Left renal pelvis (tissue), 4 donors: ENCODE measurements around the gene COL3A1. TPM values are rescaled to one million over a fixed set of nuclear protein-coding genes. Genes with fewer than 3 reads are reported as not detected.

Source experiments
- DNase-seq, 4 donors: peaks; one replicate each; pipeline ENCODE4 v3.0.0-alpha.2; 2013; ENCODE audit warnings: low read depth in 4 of 4, low spot score in 3 of 4
- polyA plus RNA-seq, 4 donors: library from polyadenylated mRNA; unstranded; fragments of 120-200 nt; gene quantifications; one replicate each; pipeline ENCODE4 v1.2.1, GENCODE V29; 2013; ENCODE audit not compliant: insufficient read length in 4 of 4

Gene COL3A1
- polyA plus RNA-seq, 4 donors: 792 to 7,434 (median 1,664) TPM

GRCh38 chr2:188973641-188974040, 532 bp upstream of the COL3A1 start:
- DNase-seq: no peak

DNA sequence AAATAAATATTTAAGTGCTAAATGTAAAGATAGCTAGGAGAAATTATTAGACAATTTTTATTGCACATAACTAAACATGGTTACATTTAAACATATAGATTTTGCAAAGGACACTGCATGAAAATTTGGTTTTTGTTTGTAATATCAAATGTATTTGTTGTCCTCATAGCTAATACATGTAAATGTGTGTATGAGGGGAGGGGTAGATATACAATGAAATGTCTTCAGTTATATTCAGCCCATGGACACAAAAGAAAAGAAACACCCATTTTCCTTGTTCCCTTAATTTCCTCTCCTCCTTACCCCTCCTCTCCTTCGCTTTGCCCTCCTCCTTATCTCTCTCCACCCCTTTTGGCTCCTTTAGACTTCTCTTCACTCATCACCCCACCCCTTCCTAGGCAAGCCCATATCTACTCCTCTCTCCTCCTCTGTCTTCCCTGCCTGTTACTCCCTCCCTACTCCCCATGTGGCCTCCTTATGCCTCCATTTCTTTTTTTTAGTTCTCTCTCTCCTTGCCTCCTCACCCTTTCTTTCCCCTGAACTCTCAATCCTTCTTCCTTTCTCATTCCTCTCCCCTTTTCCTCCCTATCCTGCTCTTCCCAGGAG, 1.4 kb downstream of the COL3A1 start:
- peak in 3 of 4 donors; percentile 44 to 57 (median 53) for DNase-seq

- DNase-seq: no peak
Observed at GRCh38 chr2:188976545-188977268, 2.5 kb downstream of the COL3A1 start.

DNA sequence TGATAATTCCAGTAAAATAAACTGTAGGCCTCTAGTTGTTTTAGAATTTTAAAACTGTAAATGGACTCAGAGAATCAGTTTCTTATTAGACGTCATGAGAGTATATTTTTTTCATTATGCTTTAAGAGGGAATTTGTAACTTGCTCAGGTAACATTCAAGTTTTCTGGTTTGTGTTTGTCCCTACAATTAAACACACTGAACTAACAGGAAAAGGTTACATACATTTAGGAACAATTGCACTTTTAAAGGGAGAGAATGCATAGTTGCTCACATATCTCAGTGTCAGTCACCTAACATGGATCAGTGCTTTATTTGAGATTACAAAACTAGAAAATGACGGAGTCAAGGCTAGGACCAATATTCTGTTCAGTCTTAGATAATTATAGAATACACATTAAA, 3.1 kb downstream of the COL3A1 start:
- no peak for DNase-seq

- peak in 3 of 4 donors; percentile 54 to 64 (median 63) for DNase-seq
Observed at GRCh38 chr2:188978291-188979081, 4.3 kb downstream of the COL3A1 start.

DNA sequence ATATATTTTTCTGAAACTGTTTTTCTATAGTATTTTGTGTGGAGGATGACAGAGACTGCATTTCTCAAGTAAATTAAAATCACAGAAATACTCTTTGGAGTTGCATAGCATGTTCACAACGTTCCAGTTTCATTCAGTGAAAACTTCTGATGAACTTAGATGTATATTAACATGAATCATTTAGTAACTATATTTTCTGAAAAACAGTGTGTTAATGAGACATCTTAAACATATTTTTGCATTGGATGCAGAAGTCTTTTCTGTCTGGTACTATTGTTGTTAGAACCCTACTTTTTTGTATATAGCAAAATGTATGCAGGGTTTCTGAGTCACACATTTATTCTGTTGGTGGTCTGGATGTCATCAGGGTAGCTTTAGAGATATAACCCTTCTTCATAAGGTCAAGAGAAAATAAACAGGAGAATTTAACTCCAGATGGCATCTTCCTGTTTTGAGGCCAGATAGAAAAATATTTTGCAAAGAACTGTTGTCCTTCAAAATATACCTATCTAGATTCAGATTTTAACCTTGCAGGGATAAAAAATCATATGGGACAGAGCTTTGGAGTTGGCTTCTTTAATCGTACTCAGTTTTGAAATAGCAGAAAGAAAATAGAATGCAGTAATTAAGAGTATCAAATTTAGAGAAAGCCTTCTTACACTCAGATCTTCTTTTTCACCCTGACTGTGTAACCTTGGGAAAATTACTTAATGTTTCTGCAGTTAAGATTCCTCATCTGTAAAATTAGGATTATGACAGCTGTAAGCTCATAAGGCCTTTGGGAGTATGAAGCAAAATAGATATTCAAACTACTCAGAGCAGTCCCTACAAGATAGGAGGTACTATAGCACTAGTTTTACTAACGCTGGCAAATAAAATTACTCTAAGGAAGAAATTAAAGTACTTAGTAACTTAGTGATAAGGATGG, 5.3 kb downstream of the COL3A1 start:
- DNase-seq: no peak

DNA sequence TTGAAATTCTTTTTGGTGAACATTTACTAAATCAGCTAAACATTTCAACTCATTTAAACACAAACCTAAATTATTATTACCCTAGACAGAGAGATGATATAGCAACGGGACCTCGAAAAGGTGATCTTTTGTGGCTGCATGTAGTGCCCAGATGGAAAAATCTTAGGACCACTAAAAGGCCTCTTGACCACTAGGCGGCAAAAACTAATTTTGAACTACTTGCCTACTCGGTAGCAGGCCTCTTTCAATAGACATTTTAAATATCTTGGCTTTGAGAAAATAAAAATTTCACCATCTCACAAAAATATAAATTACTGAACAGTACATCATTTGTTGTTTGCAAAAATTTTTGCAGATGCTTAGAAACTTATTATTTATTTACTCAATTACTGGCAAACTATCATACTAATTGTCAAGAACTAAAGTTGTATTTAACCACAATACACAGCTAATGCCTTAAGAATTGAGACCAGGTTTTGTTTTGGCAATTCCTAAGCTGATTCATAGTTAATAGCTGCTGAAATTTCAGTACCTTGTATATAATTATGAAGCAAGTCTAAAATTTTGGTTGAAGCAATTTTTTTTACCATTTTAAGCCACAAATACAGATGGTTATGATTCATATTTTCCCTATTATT, 9.4 kb downstream of the COL3A1 start:
- DNase-seq: no peak

GRCh38 chr2:188984065-188984491, 9.9 kb downstream of the COL3A1 start:
- DNase-seq: no peak

DNA sequence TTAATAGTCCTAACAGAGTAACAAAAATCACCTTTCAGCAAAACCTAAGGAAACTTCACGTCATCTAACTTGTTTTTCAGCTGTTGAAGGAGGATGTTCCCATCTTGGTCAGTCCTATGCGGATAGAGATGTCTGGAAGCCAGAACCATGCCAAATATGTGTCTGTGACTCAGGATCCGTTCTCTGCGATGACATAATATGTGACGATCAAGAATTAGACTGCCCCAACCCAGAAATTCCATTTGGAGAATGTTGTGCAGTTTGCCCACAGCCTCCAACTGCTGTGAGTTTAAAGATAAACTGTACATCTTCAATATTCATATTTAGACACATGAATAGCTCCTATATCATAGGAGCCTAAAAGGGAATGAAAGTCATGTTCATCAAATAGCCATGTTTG, 10.5 kb downstream of the COL3A1 start:
- no peak for DNase-seq

- DNase-seq: no peak
Observed at GRCh38 chr2:188986839-188987238, 12.7 kb downstream of the COL3A1 start.

DNA sequence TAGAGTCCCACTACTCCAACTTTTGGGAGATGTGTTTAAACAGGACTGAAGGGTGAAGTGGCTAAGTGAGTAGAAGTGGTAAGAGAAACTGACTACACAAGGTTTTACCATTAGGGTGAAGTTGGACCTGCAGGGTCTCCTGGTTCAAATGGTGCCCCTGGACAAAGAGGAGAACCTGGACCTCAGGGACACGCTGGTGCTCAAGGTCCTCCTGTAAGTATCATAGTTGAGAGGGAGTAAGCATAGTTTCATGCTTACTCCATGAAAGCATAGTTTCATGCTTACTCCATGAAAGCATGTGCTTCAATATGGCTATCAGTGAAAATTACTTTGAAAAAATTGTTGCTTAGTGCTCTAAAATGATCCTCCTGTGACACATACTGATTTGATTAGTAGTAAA, 19.1 kb downstream of the COL3A1 start:
- DNase-seq: no peak

DNA sequence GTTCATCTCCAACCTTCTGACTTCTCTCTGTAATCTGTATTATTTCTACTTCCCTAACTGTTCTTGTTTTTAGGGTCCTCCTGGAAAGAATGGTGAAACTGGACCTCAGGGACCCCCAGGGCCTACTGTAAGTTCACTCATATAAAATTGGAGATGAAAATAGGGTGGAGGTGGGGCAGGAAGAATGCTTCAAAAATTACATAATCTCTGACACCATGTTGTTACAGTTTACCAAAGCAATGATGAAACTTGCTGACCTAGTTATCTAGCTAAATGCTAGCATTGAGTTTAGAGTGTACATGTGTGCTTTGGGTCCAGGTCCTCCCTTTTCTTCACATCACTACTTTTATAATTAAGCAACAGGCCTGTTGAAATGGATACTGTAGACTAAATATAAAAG, 23.1 kb downstream of the COL3A1 start:
- no peak for DNase-seq

GRCh38 chr2:189000221-189000620, 26.0 kb downstream of the COL3A1 start:
- DNase-seq: no peak

- DNase-seq: no peak
Observed at GRCh38 chr2:189002079-189002478, 27.9 kb downstream of the COL3A1 start.

- no peak for DNase-seq
Observed at GRCh38 chr2:189008555-189009262, 34.5 kb downstream of the COL3A1 start.

- DNase-seq: no peak
Observed at GRCh38 chr2:189010536-189010935, 36.4 kb downstream of the COL3A1 start.

DNA sequence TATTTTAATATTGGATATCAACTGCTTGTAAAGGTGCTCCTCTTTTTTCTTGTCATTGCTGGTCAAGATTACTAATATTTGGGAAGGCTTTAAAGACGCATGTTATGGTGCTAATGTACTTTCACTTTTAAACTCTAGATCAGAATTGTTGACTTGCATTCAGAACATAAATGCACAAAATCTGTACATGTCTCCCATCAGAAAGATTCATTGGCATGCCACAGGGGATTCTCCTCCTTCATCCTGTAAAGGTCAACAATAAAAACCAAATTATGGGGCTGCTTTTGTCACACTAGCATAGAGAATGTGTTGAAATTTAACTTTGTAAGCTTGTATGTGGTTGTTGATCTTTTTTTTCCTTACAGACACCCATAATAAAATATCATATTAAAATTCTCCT, 38.2 kb downstream of the COL3A1 start:
- DNase-seq: no peak

GRCh38 chr2:189013031-189013430, 38.9 kb downstream of the COL3A1 start:
- no peak for DNase-seq

DNA sequence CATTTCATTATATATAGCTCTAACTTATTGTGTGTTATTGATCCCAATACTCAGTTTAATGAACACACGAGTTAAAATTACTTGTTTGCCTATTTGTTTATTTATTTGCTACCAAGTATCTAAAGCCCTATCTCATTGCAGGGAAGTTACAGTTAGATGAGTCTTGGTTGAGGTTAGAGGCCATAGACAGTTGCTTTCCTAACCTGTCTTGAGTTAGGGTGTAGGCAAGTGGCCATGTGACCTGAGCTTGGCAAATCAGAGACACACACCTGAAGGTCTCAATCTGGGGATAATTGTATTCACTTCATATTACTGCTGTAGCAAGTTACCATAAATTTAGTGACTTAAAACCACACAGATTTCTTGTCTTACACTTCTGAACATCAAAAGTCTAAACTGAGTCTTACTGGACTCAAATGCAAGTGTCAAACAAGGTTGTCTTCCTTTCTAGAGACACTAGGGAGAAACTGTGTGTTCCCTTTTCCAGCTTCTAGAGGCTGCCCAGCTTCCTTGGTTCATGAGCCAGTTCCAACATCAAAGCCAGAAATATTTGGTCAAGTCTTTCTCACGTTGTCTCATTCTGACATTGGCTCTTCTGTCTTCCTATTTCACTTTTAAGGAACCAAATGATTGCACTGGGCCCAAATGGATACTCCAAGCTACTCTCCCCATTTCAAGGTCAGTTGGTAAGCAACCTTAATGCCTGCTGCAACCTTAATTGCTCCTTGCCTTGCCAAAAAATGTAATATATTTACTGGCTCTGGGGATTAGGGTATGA, 39.7 kb downstream of the COL3A1 start:
- DNase-seq: no peak
